Astrocyte (in vitro differentiated cells and primary cell): Measurements from ENCODE around the gene PPP1R13B.

Source experiments
- EZH2 ChIP-seq: IDR thresholded peaks from 2 replicates; pipeline ENCODE4 v1.6.1; 2012; ENCODE audit warnings: mild to moderate bottlenecking, low read length, inconsistent platforms; ENCODE audit not compliant: insufficient read depth
- TF ChIP-seq, protein P1 (sequence below): IDR thresholded peaks from 2 replicates; pipeline ENCODE4 v1.5.1; 2011; ENCODE audit warnings: low read depth, mild to moderate bottlenecking, inconsistent platforms, low read length, moderate library complexity; ENCODE audit not compliant: insufficient read depth

GRCh38 chr14:103818870-103819269 is 28.5 kb downstream of the PPP1R13B start:
- TF ChIP-seq, protein P1, sequence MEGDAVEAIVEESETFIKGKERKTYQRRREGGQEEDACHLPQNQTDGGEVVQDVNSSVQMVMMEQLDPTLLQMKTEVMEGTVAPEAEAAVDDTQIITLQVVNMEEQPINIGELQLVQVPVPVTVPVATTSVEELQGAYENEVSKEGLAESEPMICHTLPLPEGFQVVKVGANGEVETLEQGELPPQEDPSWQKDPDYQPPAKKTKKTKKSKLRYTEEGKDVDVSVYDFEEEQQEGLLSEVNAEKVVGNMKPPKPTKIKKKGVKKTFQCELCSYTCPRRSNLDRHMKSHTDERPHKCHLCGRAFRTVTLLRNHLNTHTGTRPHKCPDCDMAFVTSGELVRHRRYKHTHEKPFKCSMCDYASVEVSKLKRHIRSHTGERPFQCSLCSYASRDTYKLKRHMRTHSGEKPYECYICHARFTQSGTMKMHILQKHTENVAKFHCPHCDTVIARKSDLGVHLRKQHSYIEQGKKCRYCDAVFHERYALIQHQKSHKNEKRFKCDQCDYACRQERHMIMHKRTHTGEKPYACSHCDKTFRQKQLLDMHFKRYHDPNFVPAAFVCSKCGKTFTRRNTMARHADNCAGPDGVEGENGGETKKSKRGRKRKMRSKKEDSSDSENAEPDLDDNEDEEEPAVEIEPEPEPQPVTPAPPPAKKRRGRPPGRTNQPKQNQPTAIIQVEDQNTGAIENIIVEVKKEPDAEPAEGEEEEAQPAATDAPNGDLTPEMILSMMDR, result no peak
- no peak for TF ChIP-seq EZH2
